Vagina (tissue), 2 donors: ENCODE data around the gene PTER. TPM values are rescaled to one million over a fixed set of nuclear protein-coding genes. Genes with fewer than 3 reads are reported as not detected.

Experiments used
- DNase-seq, 2 donors: peaks; one replicate each; pipeline ENCODE4 v3.0.0-alpha.2; 2017; ENCODE audit errors: extremely low spot score in 2 of 2
- H3K27ac ChIP-seq: fragments of 200-600 bp; sonication (generic); one replicate; pipeline ENCODE4 v1.5.1; 2019
- H3K27me3 ChIP-seq: fragments of 200-600 bp; sonication (generic); one replicate; pipeline ENCODE4 v1.5.1; 2019
- H3K36me3 ChIP-seq, 2 donors: fragments of 200-600 bp; sonication (generic); one replicate each; pipeline ENCODE4 v1.5.1; 2017 to 2019
- H3K4me1 ChIP-seq: fragments of 200-600 bp; sonication (generic); one replicate; pipeline ENCODE4 v1.5.1; 2019
- H3K4me3 ChIP-seq, 2 donors: fragments of 200-600 bp; sonication (generic); 1 replicate in 1 of 2; 2 replicates in 1 of 2; pipeline ENCODE4 v1.5.1; 2016 to 2019
- H3K9me3 ChIP-seq: fragments of 200-600 bp; sonication (generic); one replicate; pipeline ENCODE4 v1.5.1; 2019
- CTCF ChIP-seq, 3 experiments: fragments of 450-650 bp in 2 of 3; fragments of 200-600 bp in 1 of 3; sonication (generic) in 1 of 3; IDR thresholded peaks; one replicate each; pipeline ENCODE4 v1.5.1; 2017 to 2019; ENCODE audit warnings: antibody characterized with exemption in 3 of 3, mild to moderate bottlenecking in 2 of 3, moderate library complexity in 2 of 3
- POLR2A ChIP-seq, 2 donors: fragments of 450-650 bp; IDR thresholded peaks; one replicate each; pipeline ENCODE4 v1.6.1; 2017; ENCODE audit warnings: antibody characterized with exemption in 2 of 2, mild to moderate bottlenecking in 2 of 2, moderate library complexity in 2 of 2
- POLR2AphosphoS5 ChIP-seq, 2 donors: sonication (generic); formaldehyde crosslinking; IDR thresholded peaks; one replicate each; pipeline ENCODE4 v1.9.0; 2017; ENCODE audit warnings: antibody characterized with exemption in 2 of 2, mild to moderate bottlenecking in 2 of 2, low read depth in 1 of 2; ENCODE audit not compliant: insufficient read depth in 1 of 2
- intact Hi-C: fragments of 100-400 bp; cut with DNase I; formaldehyde crosslinking; loops from one replicate; pipeline ENCODE4 v1.15.1; 2023
- total RNA-seq: library from RNA; depleted of rRNA; stranded (reverse); fragments of >200 nt; gene quantifications from one replicate; pipeline ENCODE4 v1.2.3, GENCODE V29; 2016

Gene PTER
- total RNA-seq, 1 donor from 2014 or later = 7.4 TPM

GRCh38 chr10:16527452-16527851, 90.6 kb downstream of the PTER start:
- intact Hi-C loops = no loop called here
- Histone ChIP-seq H3K27me3 (no peaks in the 10 kb centered on the region), H3K4me1 (no peaks in the 10 kb centered on the region), H3K36me3 (no peaks in the 10 kb centered on the region), H3K9me3 (no peaks in the 10 kb centered on the region), H3K27ac (no peak overlapping the region), H3K4me3 (no peak overlapping the region)
- no peak for TF ChIP-seq CTCF (IDR thresholded peaks at IDR 0.05)
- TF ChIP-seq POLR2AphosphoS5 (IDR thresholded peaks at IDR 0.05; ENCODE audit: insufficient read depth in 1 of 2, low read depth in 1 of 2) = no peak
- no peak for TF ChIP-seq POLR2A (IDR thresholded peaks at IDR 0.05)
- no peak for DNase-seq

DNA sequence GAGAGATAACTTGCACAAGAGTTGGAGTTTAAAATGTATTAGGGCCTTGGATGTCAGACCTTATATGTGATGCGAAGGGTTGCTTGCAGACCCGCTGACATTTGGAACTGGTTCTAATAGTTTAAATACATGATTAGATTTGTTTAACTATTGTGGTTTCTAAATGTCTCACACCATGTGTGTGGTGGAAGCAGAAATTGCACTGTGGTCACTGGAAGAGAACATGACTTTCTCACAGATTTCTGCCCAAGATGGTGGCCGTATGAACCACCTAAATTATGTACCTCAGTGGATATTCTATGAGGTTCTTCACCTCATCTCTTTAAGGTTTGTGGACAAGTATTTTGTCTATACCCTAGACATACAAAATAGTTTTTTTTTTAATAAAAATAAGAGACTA, 93.0 kb downstream of the PTER start:
- no peak overlapping the region for H3K4me3 ChIP-seq
- no peak for DNase-seq
- H3K36me3 ChIP-seq = no peaks in the 10 kb centered on the region
- no peaks in the 10 kb centered on the region for H3K4me1 ChIP-seq
- intact Hi-C loops = no loop called here
- H3K27me3 ChIP-seq = no peaks in the 10 kb centered on the region
- no peak for TF ChIP-seq CTCF (IDR thresholded peaks at IDR 0.05)
- no peaks in the 10 kb centered on the region for H3K9me3 ChIP-seq
- no peak overlapping the region for H3K27ac ChIP-seq

DNA sequence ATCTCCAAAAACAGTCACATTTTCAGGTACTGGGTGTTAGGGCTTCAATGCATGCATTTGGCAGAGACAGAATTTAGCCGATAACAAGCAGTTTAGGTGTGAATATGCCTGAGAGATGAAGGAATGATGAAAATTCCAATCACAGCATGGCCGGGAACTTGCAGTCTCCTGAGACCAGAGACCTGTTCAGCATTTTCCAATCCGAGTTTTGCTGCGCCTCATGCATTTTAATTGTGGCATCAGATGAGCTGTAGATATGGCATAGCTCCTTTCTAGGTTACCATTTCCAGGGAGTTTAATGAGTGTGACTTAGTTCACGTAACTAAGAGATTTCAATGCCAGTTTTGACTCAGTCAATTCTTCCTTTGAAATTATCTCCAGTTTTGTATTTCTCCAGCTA, 99.3 kb downstream of the PTER start:
- no peaks in the 10 kb centered on the region for H3K36me3 ChIP-seq
- H3K27ac ChIP-seq = no peak overlapping the region
- DNase-seq = no peak
- no peak overlapping the region for H3K4me3 ChIP-seq
- no peaks in the 10 kb centered on the region for H3K9me3 ChIP-seq
- TF ChIP-seq POLR2AphosphoS5 (IDR thresholded peaks at IDR 0.05; ENCODE audit: insufficient read depth in 1 of 2, low read depth in 1 of 2) (no peak), CTCF (IDR thresholded peaks at IDR 0.05) (no peak), POLR2A (IDR thresholded peaks at IDR 0.05) (no peak)
- H3K27me3 ChIP-seq = no peaks in the 10 kb centered on the region
- no peaks in the 10 kb centered on the region for H3K4me1 ChIP-seq
- intact Hi-C loops = no loop called here

DNA sequence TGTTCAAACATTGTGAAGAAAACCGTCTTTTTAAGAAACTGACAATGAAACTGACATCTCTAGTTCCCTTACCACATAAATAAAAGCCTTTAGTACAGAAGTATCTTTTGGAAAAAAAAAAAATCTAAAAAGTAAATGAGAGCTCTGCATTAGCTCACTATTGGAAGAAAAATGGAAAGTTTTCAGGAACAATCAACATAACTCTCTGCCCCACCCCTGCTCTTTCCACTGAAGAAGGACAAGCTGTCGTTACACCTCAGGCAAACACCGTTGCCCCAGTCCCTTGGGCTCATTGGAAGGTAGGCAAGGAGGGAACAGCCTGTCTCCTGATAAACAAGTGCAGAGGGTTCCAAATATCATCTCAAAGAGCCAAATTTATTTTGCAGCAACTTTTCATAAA, 107.3 kb downstream of the PTER start:
- H3K27me3 ChIP-seq = no peaks in the 10 kb centered on the region
- TF ChIP-seq POLR2AphosphoS5 (IDR thresholded peaks at IDR 0.05; ENCODE audit: insufficient read depth in 1 of 2, low read depth in 1 of 2) (no peak), POLR2A (IDR thresholded peaks at IDR 0.05) (no peak), CTCF (IDR thresholded peaks at IDR 0.05) (no peak)
- no peak overlapping the region for H3K4me3 ChIP-seq
- H3K27ac ChIP-seq = no peak overlapping the region
- no peaks in the 10 kb centered on the region for H3K4me1 ChIP-seq
- intact Hi-C loops = no loop called here
- H3K9me3 ChIP-seq = no peaks in the 10 kb centered on the region
- no peaks in the 10 kb centered on the region for H3K36me3 ChIP-seq
- no peak for DNase-seq

DNA sequence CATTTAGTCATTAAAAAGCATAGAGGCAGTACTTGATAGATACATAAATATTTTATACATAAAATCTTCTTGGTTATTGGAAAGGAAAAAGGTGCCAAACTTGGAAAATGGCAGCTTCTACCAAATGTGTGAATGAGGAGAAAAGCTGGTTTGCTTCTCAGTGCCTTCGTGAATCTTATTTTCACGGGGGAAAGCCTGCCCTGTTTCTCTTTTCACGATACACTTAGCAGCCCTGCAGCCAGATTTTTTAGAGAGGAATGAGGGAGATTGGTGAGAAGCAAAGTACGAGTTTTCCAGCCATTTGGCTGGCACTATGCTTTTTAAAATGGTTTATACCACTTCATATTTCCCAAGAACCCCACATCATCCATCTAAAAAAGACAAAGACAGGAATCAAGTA, 107.8 kb downstream of the PTER start:
- Histone ChIP-seq H3K27ac (no peak overlapping the region), H3K27me3 (no peaks in the 10 kb centered on the region), H3K9me3 (no peaks in the 10 kb centered on the region), H3K4me3 (no peak overlapping the region), H3K4me1 (no peaks in the 10 kb centered on the region), H3K36me3 (no peaks in the 10 kb centered on the region)
- no peak for TF ChIP-seq POLR2AphosphoS5 (IDR thresholded peaks at IDR 0.05; ENCODE audit: insufficient read depth in 1 of 2, low read depth in 1 of 2)
- TF ChIP-seq POLR2A (IDR thresholded peaks at IDR 0.05) = no peak
- no peak for TF ChIP-seq CTCF (IDR thresholded peaks at IDR 0.05)
- DNase-seq = no peak
- intact Hi-C loops = no loop called here
